Lower lobe of right lung (tissue), 2 donors: ENCODE results near the gene UBE2R2. TPM values are rescaled to one million over a fixed set of nuclear protein-coding genes. Genes with fewer than 3 reads are reported as not detected.
A peak's percentile ranks its signal among the peaks of the same experiment; 100 is the strongest.
"Not testable (repeated sequence)": the region's sequence is repeated elsewhere in the genome, so short reads cannot be mapped to it uniquely, and the experiment has no call there.

Experiments
- ATAC-seq, 2 donors: fragments of 200-7000 bp; cut with Tn5 transposase; one replicate each; pipeline ENCODE4 v1.9.1; 2020 to 2022; ENCODE audit warnings: mild to moderate bottlenecking in 2 of 2, moderate library complexity in 2 of 2
- DNase-seq: peaks from one replicate; pipeline ENCODE4 v3.0.0-alpha.2; 2020
- H3K27ac ChIP-seq: fragments of 200-600 bp; one replicate; pipeline ENCODE4 v1.8.0; 2022
- H3K27me3 ChIP-seq: fragments of 200-600 bp; one replicate; pipeline ENCODE4 v1.8.0; 2022; ENCODE audit warnings: low read depth
- H3K36me3 ChIP-seq: fragments of 200-600 bp; one replicate; pipeline ENCODE4 v1.8.0; 2022; ENCODE audit warnings: mild to moderate bottlenecking
- H3K4me1 ChIP-seq: fragments of 200-600 bp; one replicate; pipeline ENCODE4 v1.8.0; 2022
- H3K4me3 ChIP-seq: fragments of 200-600 bp; one replicate; pipeline ENCODE4 v1.8.0; 2022; ENCODE audit warnings: mild to moderate bottlenecking
- H3K9me3 ChIP-seq: fragments of 200-600 bp; one replicate; pipeline ENCODE4 v1.8.0; 2022
- intact Hi-C: fragments of 100-400 bp; cut with DNase I; formaldehyde crosslinking; loops from one replicate; pipeline ENCODE4 v1.11.0; 2022
- total RNA-seq: library from RNA; stranded (reverse); fragmentation: NEBNext Ultra II Directional; extraction: Animal tissue kit (Norgen Biotek cat#: 25700); gene quantifications from one replicate; pipeline ENCODE4 v1.2.1, GENCODE V29; 2021
- TF ChIP-seq, protein P1 (sequence below): fragments of 200-600 bp; IDR thresholded peaks from one replicate; pipeline ENCODE4 v1.8.0; 2022; ENCODE audit warnings: antibody characterized with exemption, mild to moderate bottlenecking
- donor health status: DM: no; HTN: yes; CAD: no; lungs with severe emphysema.

Gene UBE2R2
- total RNA-seq, 1 donor from 2014 or later = 39.8 TPM

DNA sequence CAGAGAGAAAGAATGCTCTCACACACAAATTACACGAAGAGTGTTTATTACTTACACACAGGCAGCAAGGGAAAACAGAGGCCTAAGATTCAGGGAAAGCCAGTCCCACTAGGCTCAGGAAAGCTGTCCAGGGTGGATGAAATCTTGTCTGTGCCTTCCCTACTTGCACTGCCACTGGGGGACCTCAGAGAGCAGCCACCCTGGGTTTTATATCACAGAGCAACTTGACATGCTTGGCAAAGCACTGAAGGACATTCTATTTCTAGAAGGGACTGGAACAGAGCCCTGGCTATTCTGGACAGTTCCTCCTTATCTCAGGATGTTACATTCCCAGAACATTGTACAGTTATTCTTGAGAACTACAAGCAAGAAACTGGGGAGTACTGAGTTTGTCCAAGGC, 29.1 kb upstream of the UBE2R2 start:
- Histone ChIP-seq H3K27me3 (no peaks in the 10 kb centered on the region), H3K4me1 (no peaks in the 10 kb centered on the region), H3K36me3 (no peaks in the 10 kb centered on the region), H3K4me3 (no peak overlapping the region), H3K27ac (no peak overlapping the region), H3K9me3 (no peaks in the 10 kb centered on the region)
- intact Hi-C loops = no loop called here
- ATAC-seq = peak; percentile 47 to 55
- DNase-seq = no peak
- TF ChIP-seq, protein P1, sequence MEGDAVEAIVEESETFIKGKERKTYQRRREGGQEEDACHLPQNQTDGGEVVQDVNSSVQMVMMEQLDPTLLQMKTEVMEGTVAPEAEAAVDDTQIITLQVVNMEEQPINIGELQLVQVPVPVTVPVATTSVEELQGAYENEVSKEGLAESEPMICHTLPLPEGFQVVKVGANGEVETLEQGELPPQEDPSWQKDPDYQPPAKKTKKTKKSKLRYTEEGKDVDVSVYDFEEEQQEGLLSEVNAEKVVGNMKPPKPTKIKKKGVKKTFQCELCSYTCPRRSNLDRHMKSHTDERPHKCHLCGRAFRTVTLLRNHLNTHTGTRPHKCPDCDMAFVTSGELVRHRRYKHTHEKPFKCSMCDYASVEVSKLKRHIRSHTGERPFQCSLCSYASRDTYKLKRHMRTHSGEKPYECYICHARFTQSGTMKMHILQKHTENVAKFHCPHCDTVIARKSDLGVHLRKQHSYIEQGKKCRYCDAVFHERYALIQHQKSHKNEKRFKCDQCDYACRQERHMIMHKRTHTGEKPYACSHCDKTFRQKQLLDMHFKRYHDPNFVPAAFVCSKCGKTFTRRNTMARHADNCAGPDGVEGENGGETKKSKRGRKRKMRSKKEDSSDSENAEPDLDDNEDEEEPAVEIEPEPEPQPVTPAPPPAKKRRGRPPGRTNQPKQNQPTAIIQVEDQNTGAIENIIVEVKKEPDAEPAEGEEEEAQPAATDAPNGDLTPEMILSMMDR = no peak

DNA sequence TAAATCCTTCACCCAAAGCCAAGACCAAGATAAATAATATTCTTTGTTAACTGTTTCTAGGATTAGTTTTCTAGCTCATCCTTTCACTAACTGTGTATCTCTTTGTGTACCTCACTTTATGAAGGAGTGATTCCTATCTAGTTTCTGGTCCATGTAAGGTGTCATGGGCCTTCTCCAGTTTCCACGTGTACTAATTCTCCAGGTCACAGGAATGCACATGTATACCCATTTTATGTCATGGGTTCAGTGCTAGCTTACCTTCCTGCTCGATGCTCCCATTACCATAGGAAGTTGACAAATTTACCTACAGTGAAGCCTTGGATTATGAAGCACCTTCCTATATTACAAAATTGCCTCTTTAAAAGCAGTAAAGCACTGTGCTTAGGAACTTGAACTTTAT, 27.5 kb upstream of the UBE2R2 start:
- H3K27me3 ChIP-seq, ATAC-seq, H3K4me1 ChIP-seq, H3K27ac ChIP-seq, H3K36me3 ChIP-seq, intact Hi-C loops, H3K4me3 ChIP-seq, DNase-seq, H3K9me3 ChIP-seq: not testable (repeated sequence)

DNA sequence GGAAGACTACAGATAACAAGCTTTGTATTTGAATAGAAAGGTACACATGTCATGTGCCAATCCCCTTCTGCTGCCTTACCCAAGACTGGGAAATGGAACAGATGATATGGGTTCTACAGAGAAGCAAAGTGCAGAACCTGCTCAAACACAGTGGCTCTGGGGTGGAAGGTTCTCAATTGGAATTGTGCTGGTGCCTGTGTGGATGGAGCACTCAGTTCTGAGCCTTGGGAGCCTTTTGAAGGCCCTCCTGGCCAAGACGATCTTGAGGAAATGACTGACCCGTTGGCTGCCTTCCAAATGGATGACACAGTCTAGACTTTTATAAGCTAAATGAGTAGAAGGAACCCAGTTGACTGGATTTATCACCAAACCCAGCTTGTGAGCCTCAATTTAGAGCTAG, 25.8 kb upstream of the UBE2R2 start:
- no peaks in the 10 kb centered on the region for H3K36me3 ChIP-seq
- DNase-seq (no peak), ATAC-seq (no peak)
- intact Hi-C loops = no loop called here
- H3K9me3 ChIP-seq = no peaks in the 10 kb centered on the region
- peaks cover under 1% of the 10 kb centered on the region for H3K4me1 ChIP-seq
- H3K4me3 ChIP-seq = no peak overlapping the region
- no peak overlapping the region for H3K27ac ChIP-seq
- no peaks in the 10 kb centered on the region for H3K27me3 ChIP-seq
- TF ChIP-seq, protein P1 = no peak

DNA sequence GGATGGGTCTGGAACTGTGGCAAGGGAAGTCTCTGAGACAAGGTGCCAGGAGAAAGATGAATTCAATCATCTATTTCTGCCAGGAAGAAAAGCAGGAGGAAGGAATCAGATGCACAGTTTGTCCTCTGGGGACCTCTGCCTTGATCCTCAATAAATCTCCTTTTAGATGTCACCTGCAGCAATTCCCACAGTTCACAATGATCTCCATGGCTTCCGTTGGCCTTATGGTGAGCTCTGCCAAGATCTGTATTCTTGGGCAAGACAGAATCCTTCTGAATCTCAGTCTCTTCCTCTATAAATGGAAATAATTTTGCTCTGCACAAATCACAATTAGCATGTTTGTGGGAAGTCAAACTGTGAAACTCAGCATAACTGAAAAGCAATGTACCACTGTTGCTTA, 23.5 kb upstream of the UBE2R2 start:
- ATAC-seq, intact Hi-C loops, H3K36me3 ChIP-seq, H3K4me1 ChIP-seq, H3K4me3 ChIP-seq, DNase-seq, H3K27ac ChIP-seq, H3K27me3 ChIP-seq, H3K9me3 ChIP-seq: not testable (repeated sequence)

DNA sequence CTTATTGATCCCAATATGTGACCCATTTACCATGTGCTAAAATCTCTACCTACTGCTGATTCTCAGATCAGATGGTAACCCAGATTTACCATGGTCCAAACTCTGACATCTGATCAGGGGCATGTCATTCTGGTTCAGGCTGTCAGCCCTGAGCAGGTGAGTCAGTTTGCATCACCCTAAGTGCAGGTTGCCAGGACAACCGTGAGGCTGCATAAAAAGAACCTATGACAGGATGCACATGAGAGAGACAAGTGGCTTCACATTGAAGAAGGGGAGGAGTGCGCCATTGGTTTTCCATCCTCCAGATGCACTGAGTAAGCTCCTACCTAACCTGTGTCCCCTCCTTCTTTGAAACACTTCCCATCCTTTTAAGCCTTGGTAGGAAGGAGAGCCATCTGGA, 22.4 kb upstream of the UBE2R2 start:
- intact Hi-C loops = no loop called here

DNA sequence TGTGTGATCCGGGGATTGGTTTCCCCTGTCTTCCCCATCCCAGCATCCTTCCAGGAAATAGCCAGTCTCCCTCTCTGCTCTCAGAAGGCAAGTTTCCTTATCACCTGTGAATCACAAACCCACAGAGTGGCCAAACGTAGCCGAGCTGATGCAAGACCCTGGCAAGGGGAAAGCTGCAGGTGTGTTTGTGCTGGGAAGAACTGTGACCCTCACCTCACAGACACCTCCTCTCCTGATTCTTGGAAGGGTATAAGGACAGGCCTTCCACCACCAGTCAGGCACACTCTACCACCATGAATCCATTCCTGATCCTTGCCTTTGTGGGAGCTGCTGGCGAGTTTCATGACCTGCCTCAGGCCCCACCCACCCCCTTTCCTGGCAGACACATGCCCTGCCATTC, 21.7 kb upstream of the UBE2R2 start, which contains the start of gene PRSS3:
Gene PRSS3, plus strand, starts transcription at position 281 of the 400 bp plus-strand sequence. Its CDS starts 13 bp downstream, at position 294.
- H3K9me3 ChIP-seq = no peaks in the 10 kb centered on the region
- H3K4me1 ChIP-seq = peaks cover 3% of the 10 kb centered on the region
- DNase-seq = no peak
- intact Hi-C loops = no loop called here
- TF ChIP-seq, protein P1 = no peak
- H3K27ac ChIP-seq = no peak within 1 kb of the TSS
- H3K4me3 ChIP-seq = no peak within 1 kb of the TSS
- ATAC-seq = peak; percentile 37 to 48
- no peaks in the 10 kb centered on the region for H3K36me3 ChIP-seq
- H3K27me3 ChIP-seq = no peaks in the 10 kb centered on the region

More for the DNA sequence above, 22.4 kb upstream of the UBE2R2 start:
- H3K9me3 ChIP-seq = no peaks in the 10 kb centered on the region
- H3K36me3 ChIP-seq = no peaks in the 10 kb centered on the region
- H3K4me1 ChIP-seq = peaks cover 3% of the 10 kb centered on the region
- H3K27me3 ChIP-seq = no peaks in the 10 kb centered on the region
- ATAC-seq = no peak
- no peak overlapping the region for H3K27ac ChIP-seq
- no peak overlapping the region for H3K4me3 ChIP-seq
- DNase-seq = no peak
- TF ChIP-seq, protein P1 = no peak

DNA sequence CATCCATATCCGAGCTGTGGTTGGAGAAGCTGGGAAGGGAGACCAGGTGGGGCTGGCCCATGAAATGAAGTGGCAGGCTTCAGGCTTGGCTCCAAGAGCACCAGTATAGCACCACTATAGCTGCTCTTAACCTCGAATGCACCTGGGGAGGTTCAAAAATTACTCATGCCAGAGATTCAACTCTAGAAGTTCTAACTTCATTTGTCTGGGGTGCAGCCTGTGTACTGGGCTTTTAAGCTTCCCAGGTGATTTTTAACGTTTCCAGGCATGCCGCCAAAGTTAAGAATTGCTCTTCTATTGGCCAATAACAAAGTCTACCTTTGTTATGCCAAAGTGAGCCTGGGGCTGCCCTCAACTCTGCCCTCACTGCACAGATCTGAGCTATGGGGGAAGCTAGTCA, 21.1 kb upstream of the UBE2R2 start:
- ATAC-seq = peak; percentile 59 to 63

DNA sequence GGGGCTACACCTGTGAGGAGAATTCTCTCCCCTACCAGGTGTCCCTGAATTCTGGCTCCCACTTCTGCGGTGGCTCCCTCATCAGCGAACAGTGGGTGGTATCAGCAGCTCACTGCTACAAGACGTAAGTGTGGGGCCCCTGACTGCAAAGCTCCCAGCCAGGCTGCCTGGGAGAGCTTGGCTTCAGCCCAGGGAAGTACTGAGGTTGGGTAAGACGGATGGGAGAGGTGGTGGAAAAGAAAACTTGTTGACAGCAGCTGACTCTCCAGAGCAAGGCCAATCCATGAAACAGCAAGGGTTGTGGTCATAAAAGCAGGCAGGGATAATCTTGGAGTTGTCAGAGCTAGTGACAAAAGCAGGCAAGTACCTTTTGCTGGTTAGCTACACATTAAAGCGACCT, 20.3 kb upstream of the UBE2R2 start:
- ATAC-seq, H3K36me3 ChIP-seq, DNase-seq, H3K27ac ChIP-seq, H3K27me3 ChIP-seq, H3K4me1 ChIP-seq, intact Hi-C loops, H3K4me3 ChIP-seq, H3K9me3 ChIP-seq: not testable (repeated sequence)

More for the DNA sequence above, 21.1 kb upstream of the UBE2R2 start:
- no peak for DNase-seq
- TF ChIP-seq, protein P1 = no peak
- H3K27me3 ChIP-seq = no peaks in the 10 kb centered on the region
- no peaks in the 10 kb centered on the region for H3K9me3 ChIP-seq
- no peak overlapping the region for H3K27ac ChIP-seq
- peaks cover 3% of the 10 kb centered on the region for H3K4me1 ChIP-seq
- intact Hi-C loops = no loop called here
- no peak overlapping the region for H3K4me3 ChIP-seq
- H3K36me3 ChIP-seq = no peaks in the 10 kb centered on the region
